ENCODE results near the gene CEACAM18. TPM values are rescaled to one million over a fixed set of nuclear protein-coding genes. Genes with fewer than 3 reads are reported as not detected.

Gene CEACAM18
- total and polyA plus RNA-seq, 2 donors (not counting 1 experiment from before 2014, with no cell fraction given): not detected

- Histone ChIP-seq H3K79me2 (ENCODE audit: control insufficient read depth, insufficient read depth, low read length) (no peaks in the 10 kb centered on the region), H3K4me2 (replicated peaks; ENCODE audit: low read depth, low read length, poor library complexity, severe bottlenecking) (no peak overlapping the region), H3K27me3 (replicated peaks in 1 of 4; ENCODE audit: control extremely low read depth in 1 of 4, control insufficient read depth in 3 of 4, insufficient read depth in 4 of 4, low read length in 3 of 4) (peaks cover 0 to 20% (median 8%) of the 10 kb centered on the region in 4 experiments), H3K4me1 (ENCODE audit: control insufficient read depth in 2 of 2, insufficient read depth in 2 of 2, low read length in 2 of 2) (no peaks in the 10 kb centered on the region), H3K27ac (ENCODE audit: low read length in 2 of 2) (no peak overlapping the region), H3K4me3 (ENCODE audit: control extremely low read depth in 1 of 5, extremely low read depth in 1 of 5, insufficient read depth in 1 of 5, low read depth in 2 of 5, low read length in 4 of 5) (no peak overlapping the region), H3K9ac (ENCODE audit: low read length) (no peak overlapping the region), H2AFZ (ENCODE audit: insufficient read depth, low read depth, low read length, poor library complexity, severe bottlenecking) (no peak overlapping the region), H3K9me3 (ENCODE audit: control extremely low read depth in 1 of 3, control insufficient read depth in 2 of 3, insufficient read depth in 1 of 3, low read length in 2 of 3) (peaks cover 0 to 4% (median 0%) of the 10 kb centered on the region in 3 donors), H4K20me1 (ENCODE audit: control insufficient read depth, insufficient read depth, low read length, poor library complexity, severe bottlenecking) (no peaks in the 10 kb centered on the region), H3K36me3 (replicated peaks in 1 of 2; ENCODE audit: control extremely low read depth in 1 of 2, control insufficient read depth in 1 of 2, extremely low read depth in 1 of 2, insufficient read depth in 2 of 2, low read length in 1 of 2) (no peaks in the 10 kb centered on the region)
- CTCF ChIA-PET: interaction anchor here (1.2 to 19.1 kb wide), 2 partner anchors 59 to 191 kb away, joined by 5 to 681 read pairs; no protein-coding TSS in a partner anchor
- DNase-seq (no peak), ATAC-seq (ENCODE audit: low read depth) (no peak)
- peaks cover 48% of the 10 kb centered on the region for H3K27me3 Mint-ChIP-seq
- no peak overlapping the region for H3K4me3 Mint-ChIP-seq
- no peaks in the 10 kb centered on the region for H3K9me3 Mint-ChIP-seq (ENCODE audit: insufficient read depth)
- H3K4me1 Mint-ChIP-seq: no peaks in the 10 kb centered on the region
- H3K27ac Mint-ChIP-seq: no peak overlapping the region
- intact Hi-C loops (cut with micrococcal nuclease): no loop called here
- no CpG with 5 or more reads among the region's 3 CpGs for WGBS (ENCODE audit: insufficient coverage)
- POLR2A ChIA-PET: no interaction called here
- TF ChIP-seq EZH2 (IDR thresholded peaks at IDR 0.05; ENCODE audit: borderline replicate concordance, insufficient read depth, low read depth, low read length, poor library complexity, severe bottlenecking) (no peak), CTCF (IDR thresholded peaks at IDR 0.05) (no peak)
These were observed 11.6 kb upstream of the CEACAM18 start for GRCh38 chr19:51466723-51467122.

- Histone ChIP-seq H3K36me3 (replicated peaks in 1 of 2; ENCODE audit: control extremely low read depth in 1 of 2, control insufficient read depth in 1 of 2, extremely low read depth in 1 of 2, insufficient read depth in 2 of 2, low read length in 1 of 2) (no peaks in the 10 kb centered on the region), H4K20me1 (ENCODE audit: control insufficient read depth, insufficient read depth, low read length, poor library complexity, severe bottlenecking) (no peaks in the 10 kb centered on the region), H3K4me3 (ENCODE audit: control extremely low read depth in 1 of 5, extremely low read depth in 1 of 5, insufficient read depth in 1 of 5, low read depth in 2 of 5, low read length in 4 of 5) (no peak overlapping the region), H3K9ac (ENCODE audit: low read length) (no peak overlapping the region), H3K4me1 (ENCODE audit: control insufficient read depth in 2 of 2, insufficient read depth in 2 of 2, low read length in 2 of 2) (peaks cover under 1% of the 10 kb centered on the region in 2 donors), H3K79me2 (ENCODE audit: control insufficient read depth, insufficient read depth, low read length) (no peaks in the 10 kb centered on the region), H3K27me3 (replicated peaks in 1 of 4; ENCODE audit: control extremely low read depth in 1 of 4, control insufficient read depth in 3 of 4, insufficient read depth in 4 of 4, low read length in 3 of 4) (peaks cover 0 to 7% (median 3%) of the 10 kb centered on the region in 4 experiments), H3K27ac (ENCODE audit: low read length in 2 of 2) (no peak overlapping the region), H3K4me2 (replicated peaks; ENCODE audit: low read depth, low read length, poor library complexity, severe bottlenecking) (no peak overlapping the region), H3K9me3 (ENCODE audit: control extremely low read depth in 1 of 3, control insufficient read depth in 2 of 3, insufficient read depth in 1 of 3, low read length in 2 of 3) (no peaks in the 10 kb centered on the region), H2AFZ (ENCODE audit: insufficient read depth, low read depth, low read length, poor library complexity, severe bottlenecking) (no peak overlapping the region)
- CTCF ChIA-PET: interaction anchor here (0.5 to 19.1 kb wide), 5 partner anchors 48 to 190 kb away, joined by 3 to 681 read pairs (median 5); no protein-coding TSS in a partner anchor
- no peak for TF ChIP-seq EZH2 (IDR thresholded peaks at IDR 0.05; ENCODE audit: borderline replicate concordance, insufficient read depth, low read depth, low read length, poor library complexity, severe bottlenecking)
- no peak for TF ChIP-seq CTCF (IDR thresholded peaks at IDR 0.05)
- DNase-seq: no peak
- ATAC-seq (ENCODE audit: low read depth): no peak
- Mint-ChIP-seq H3K27ac (no peak overlapping the region), H3K4me1 (peaks cover 2% of the 10 kb centered on the region), H3K4me3 (no peak overlapping the region), H3K9me3 (ENCODE audit: insufficient read depth) (no peaks in the 10 kb centered on the region), H3K27me3 (peaks cover 48% of the 10 kb centered on the region)
- intact Hi-C loops (cut with micrococcal nuclease): no loop called here
- 71% methylated on average over 4 of the region's 4 CpGs for WGBS (ENCODE audit: insufficient coverage)
- POLR2A ChIA-PET: no interaction called here
These were observed 10.3 kb upstream of the CEACAM18 start for GRCh38 chr19:51467864-51468544.

All from B cell (primary cell).